ENCODE results near the gene MAGI1. TPM values are rescaled to one million over a fixed set of nuclear protein-coding genes. Genes with fewer than 3 reads are reported as not detected.

The MAGI1 gene
- polyA plus RNA-seq, 3 donors = not detected

DNA sequence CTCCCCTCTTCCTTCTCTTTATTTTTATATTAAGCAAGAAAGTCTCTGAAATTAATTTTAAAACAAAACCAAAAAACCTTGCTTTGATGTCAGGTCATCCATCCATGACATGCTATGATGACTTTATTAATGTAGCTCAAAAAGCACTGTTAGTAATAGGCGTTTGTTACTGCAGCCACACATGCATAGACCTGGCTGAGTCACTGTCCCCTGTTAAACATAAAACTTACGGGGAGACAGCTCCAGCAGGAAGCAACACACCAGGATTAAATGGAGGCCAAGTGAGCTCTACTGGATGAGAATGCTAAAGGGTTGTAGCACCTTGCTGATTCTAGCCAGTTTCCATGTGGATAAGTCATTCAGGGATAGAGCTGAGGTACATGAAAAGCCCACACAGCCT is 661.1 kb downstream of the MAGI1 start:
- TF ChIP-seq, protein P1, sequence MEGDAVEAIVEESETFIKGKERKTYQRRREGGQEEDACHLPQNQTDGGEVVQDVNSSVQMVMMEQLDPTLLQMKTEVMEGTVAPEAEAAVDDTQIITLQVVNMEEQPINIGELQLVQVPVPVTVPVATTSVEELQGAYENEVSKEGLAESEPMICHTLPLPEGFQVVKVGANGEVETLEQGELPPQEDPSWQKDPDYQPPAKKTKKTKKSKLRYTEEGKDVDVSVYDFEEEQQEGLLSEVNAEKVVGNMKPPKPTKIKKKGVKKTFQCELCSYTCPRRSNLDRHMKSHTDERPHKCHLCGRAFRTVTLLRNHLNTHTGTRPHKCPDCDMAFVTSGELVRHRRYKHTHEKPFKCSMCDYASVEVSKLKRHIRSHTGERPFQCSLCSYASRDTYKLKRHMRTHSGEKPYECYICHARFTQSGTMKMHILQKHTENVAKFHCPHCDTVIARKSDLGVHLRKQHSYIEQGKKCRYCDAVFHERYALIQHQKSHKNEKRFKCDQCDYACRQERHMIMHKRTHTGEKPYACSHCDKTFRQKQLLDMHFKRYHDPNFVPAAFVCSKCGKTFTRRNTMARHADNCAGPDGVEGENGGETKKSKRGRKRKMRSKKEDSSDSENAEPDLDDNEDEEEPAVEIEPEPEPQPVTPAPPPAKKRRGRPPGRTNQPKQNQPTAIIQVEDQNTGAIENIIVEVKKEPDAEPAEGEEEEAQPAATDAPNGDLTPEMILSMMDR (IDR thresholded peaks at IDR 0.05) = no peak
- H3K79me2 ChIP-seq (ENCODE audit: insufficient read depth, low read length) = no peaks in the 10 kb centered on the region
- H2AFZ ChIP-seq (ENCODE audit: insufficient read depth, low read depth, low read length, poor library complexity, severe bottlenecking) = no peak overlapping the region
- DNase-seq = no peak
- WGBS (ENCODE audit: insufficient coverage) = 80% methylated on average over 2 of the region's 2 CpGs
- H3K27me3 ChIP-seq (ENCODE audit: control insufficient read depth in 2 of 2, insufficient read depth in 2 of 2, low read length in 2 of 2) = no peaks in the 10 kb centered on the region
- H4K20me1 ChIP-seq (ENCODE audit: insufficient read depth, low read length) = no peaks in the 10 kb centered on the region
- peaks cover 0 to 8% (median 6%) of the 10 kb centered on the region in 7 donors for H3K9me3 Mint-ChIP-seq
- H3K27ac Mint-ChIP-seq = no peak overlapping the region
- H3K36me3 ChIP-seq (replicated peaks in 1 of 2; ENCODE audit: control insufficient read depth in 1 of 2, insufficient read depth in 2 of 2, low read length in 2 of 2) = no peaks in the 10 kb centered on the region
- H3K9me3 ChIP-seq (replicated peaks in 1 of 2; ENCODE audit: control insufficient read depth in 1 of 2, insufficient read depth in 1 of 2, low read length in 2 of 2) = peaks cover 5 to 6% of the 10 kb centered on the region in 2 donors
- H3K4me1 Mint-ChIP-seq = no peaks in the 10 kb centered on the region
- no peaks in the 10 kb centered on the region for H3K36me3 Mint-ChIP-seq
- H3K4me1 ChIP-seq (ENCODE audit: control insufficient read depth in 1 of 2, insufficient read depth in 2 of 2, low read length in 2 of 2) = no peaks in the 10 kb centered on the region
- H3K9ac ChIP-seq (ENCODE audit: insufficient read depth, low read length, poor library complexity, severe bottlenecking) = no peak overlapping the region
- H3K27ac ChIP-seq (ENCODE audit: low read depth in 1 of 2, low read length in 2 of 2) = no peak overlapping the region
- no peak overlapping the region for H3K4me3 ChIP-seq (replicated peaks in 1 of 3; ENCODE audit: low read depth in 2 of 3, low read length in 3 of 3)
- no peak overlapping the region for H3K4me3 Mint-ChIP-seq
- H3K4me2 ChIP-seq (replicated peaks; ENCODE audit: extremely low read depth, low read length, poor library complexity, severe bottlenecking) = no peak overlapping the region
- intact Hi-C loops (cut with micrococcal nuclease) = no loop called here
- peaks cover 0 to 2% (median 0%) of the 10 kb centered on the region in 3 donors for H3K27me3 Mint-ChIP-seq (ENCODE audit: low read depth in 3 of 3)

DNA sequence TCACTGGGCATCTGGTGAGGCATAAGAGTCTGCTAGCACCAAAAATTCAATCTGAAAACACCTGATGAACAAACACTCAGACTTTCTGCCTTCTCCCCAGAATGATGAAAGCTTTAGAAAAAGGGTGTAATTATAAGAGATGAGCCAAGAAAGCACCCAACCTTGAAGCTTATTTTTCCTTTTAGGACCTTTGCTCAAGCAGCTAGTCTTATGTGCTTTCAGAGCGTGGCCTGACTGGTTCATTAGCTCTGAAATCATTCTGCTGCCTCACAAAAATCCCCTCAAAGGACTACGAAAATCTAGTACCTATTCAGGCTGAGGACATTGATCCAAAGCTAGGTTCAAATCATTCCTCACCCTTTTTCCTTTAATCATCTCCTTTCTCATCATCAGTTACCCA is 662.3 kb downstream of the MAGI1 start:
- no peak overlapping the region for H3K4me3 Mint-ChIP-seq
- H3K27ac ChIP-seq (ENCODE audit: low read depth in 1 of 2, low read length in 2 of 2) = no peak overlapping the region
- no peak overlapping the region for H3K4me3 ChIP-seq (replicated peaks in 1 of 3; ENCODE audit: low read depth in 2 of 3, low read length in 3 of 3)
- no peak overlapping the region for H2AFZ ChIP-seq (ENCODE audit: insufficient read depth, low read depth, low read length, poor library complexity, severe bottlenecking)
- TF ChIP-seq, protein P1 (IDR thresholded peaks at IDR 0.05) = no peak
- no peaks in the 10 kb centered on the region for H3K36me3 Mint-ChIP-seq
- H3K4me1 ChIP-seq (ENCODE audit: control insufficient read depth in 1 of 2, insufficient read depth in 2 of 2, low read length in 2 of 2) = no peaks in the 10 kb centered on the region
- no peak for DNase-seq
- peaks cover 0 to 2% (median 0%) of the 10 kb centered on the region in 3 donors for H3K27me3 Mint-ChIP-seq (ENCODE audit: low read depth in 3 of 3)
- no peaks in the 10 kb centered on the region for H3K36me3 ChIP-seq (replicated peaks in 1 of 2; ENCODE audit: control insufficient read depth in 1 of 2, insufficient read depth in 2 of 2, low read length in 2 of 2)
- no peak overlapping the region for H3K27ac Mint-ChIP-seq
- no peaks in the 10 kb centered on the region for H3K79me2 ChIP-seq (ENCODE audit: insufficient read depth, low read length)
- intact Hi-C loops (cut with micrococcal nuclease) = no loop called here
- H4K20me1 ChIP-seq (ENCODE audit: insufficient read depth, low read length) = no peaks in the 10 kb centered on the region
- peaks cover 0 to 8% (median 7%) of the 10 kb centered on the region in 7 donors for H3K9me3 Mint-ChIP-seq
- 71% methylated on average over 1 of the region's 2 CpGs for WGBS (ENCODE audit: insufficient coverage)
- no peaks in the 10 kb centered on the region for H3K27me3 ChIP-seq (ENCODE audit: control insufficient read depth in 2 of 2, insufficient read depth in 2 of 2, low read length in 2 of 2)
- no peak overlapping the region for H3K4me2 ChIP-seq (replicated peaks; ENCODE audit: extremely low read depth, low read length, poor library complexity, severe bottlenecking)
- no peak overlapping the region for H3K9ac ChIP-seq (ENCODE audit: insufficient read depth, low read length, poor library complexity, severe bottlenecking)
- H3K4me1 Mint-ChIP-seq = no peaks in the 10 kb centered on the region
- peaks cover 5 to 6% of the 10 kb centered on the region in 2 donors for H3K9me3 ChIP-seq (replicated peaks in 1 of 2; ENCODE audit: control insufficient read depth in 1 of 2, insufficient read depth in 1 of 2, low read length in 2 of 2)

Measured in CD14-positive monocyte (primary cell).